ENCODE results near the gene CLEC2A.
"Not testable (repeated sequence)": the region's sequence is repeated elsewhere in the genome, so short reads cannot be mapped to it uniquely, and the experiment has no call there.

Gene CLEC2A

GRCh38 chr12:9932270-9932669, at the start of gene CLEC2A:
TSS of gene CLEC2A (minus strand) at chr12:9932370. CDS start at chr12:9932329, 41 bp downstream.
- DNase-seq = no peak

- no peak for DNase-seq
Measured at GRCh38 chr12:9980126-9980525, 48.0 kb upstream of the CLEC2A start.

- no peak for DNase-seq
Measured at GRCh38 chr12:9977916-9978315, 45.7 kb upstream of the CLEC2A start.

GRCh38 chr12:9976626-9977025, 44.5 kb upstream of the CLEC2A start:
- not testable (repeated sequence) for DNase-seq

- no peak for DNase-seq
Measured at GRCh38 chr12:9975614-9976013, 43.4 kb upstream of the CLEC2A start.

- not testable (repeated sequence) for DNase-seq
Measured at GRCh38 chr12:9974731-9975130, 42.6 kb upstream of the CLEC2A start.

GRCh38 chr12:9973949-9974348, 41.8 kb upstream of the CLEC2A start:
- no peak for DNase-seq

- no peak for DNase-seq
Measured at GRCh38 chr12:9971181-9971580, 39.0 kb upstream of the CLEC2A start, which contains the start of gene CLEC12A. TSS of gene CLEC12A (plus strand) at chr12:9971409. CDS start at chr12:9971597, 188 bp downstream.

- DNase-seq = no peak
Measured at GRCh38 chr12:9969673-9970072, 37.5 kb upstream of the CLEC2A start.

GRCh38 chr12:9961901-9962300, 29.7 kb upstream of the CLEC2A start:
- DNase-seq = no peak

GRCh38 chr12:9961106-9961505, 28.9 kb upstream of the CLEC2A start:
- DNase-seq = no peak

- DNase-seq = no peak
Measured at GRCh38 chr12:9960590-9960989, 28.4 kb upstream of the CLEC2A start.

GRCh38 chr12:9957834-9958233, 25.7 kb upstream of the CLEC2A start:
- DNase-seq = no peak

- DNase-seq = not testable (repeated sequence)
Measured at GRCh38 chr12:9952954-9953729, 21.0 kb upstream of the CLEC2A start.

GRCh38 chr12:9951026-9951675, 19.0 kb upstream of the CLEC2A start:
- DNase-seq = no peak

GRCh38 chr12:9948606-9949296, 16.6 kb upstream of the CLEC2A start:
- no peak for DNase-seq

GRCh38 chr12:9947674-9948073, 15.5 kb upstream of the CLEC2A start:
- DNase-seq = no peak

GRCh38 chr12:9944391-9944790, 12.2 kb upstream of the CLEC2A start:
- no peak for DNase-seq

GRCh38 chr12:9943240-9943639, 11.1 kb upstream of the CLEC2A start:
- no peak for DNase-seq

- no peak for DNase-seq
Measured at GRCh38 chr12:9941838-9942237, 9.7 kb upstream of the CLEC2A start.

GRCh38 chr12:9940375-9940774, 8.2 kb upstream of the CLEC2A start:
- no peak for DNase-seq

GRCh38 chr12:9936591-9936990, 4.4 kb upstream of the CLEC2A start:
- DNase-seq = no peak

- no peak for DNase-seq
Measured at GRCh38 chr12:9935026-9935425, 2.9 kb upstream of the CLEC2A start.

GRCh38 chr12:9933958-9934357, 1.8 kb upstream of the CLEC2A start:
- no peak for DNase-seq
